Measurements from ENCODE around the gene PIGB.
A peak's percentile ranks its signal among the peaks of the same experiment; 100 is the strongest.
"Not testable (repeated sequence)": the region's sequence is repeated elsewhere in the genome, so short reads cannot be mapped to it uniquely, and the experiment has no call there.

The PIGB gene

DNA sequence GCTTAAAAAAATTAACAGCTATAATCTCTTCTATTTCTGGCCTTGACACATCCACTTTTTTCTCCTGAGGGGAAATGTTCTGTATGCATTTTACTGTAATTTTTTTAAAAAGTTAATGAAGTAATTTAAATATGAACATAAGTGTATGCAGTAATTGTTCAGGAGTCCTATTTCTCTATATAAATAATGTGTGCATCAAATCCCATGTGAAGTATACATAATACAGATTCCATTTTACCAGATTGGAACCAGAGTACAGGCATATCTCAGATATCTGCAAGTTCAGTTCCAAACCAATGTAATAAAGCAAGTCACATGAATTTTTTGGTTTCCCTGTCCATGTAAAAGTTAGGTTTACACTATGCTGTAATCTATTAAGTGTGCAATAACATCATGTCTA, 62.6 kb downstream of the PIGB start:
- TF ChIP-seq, protein P1, sequence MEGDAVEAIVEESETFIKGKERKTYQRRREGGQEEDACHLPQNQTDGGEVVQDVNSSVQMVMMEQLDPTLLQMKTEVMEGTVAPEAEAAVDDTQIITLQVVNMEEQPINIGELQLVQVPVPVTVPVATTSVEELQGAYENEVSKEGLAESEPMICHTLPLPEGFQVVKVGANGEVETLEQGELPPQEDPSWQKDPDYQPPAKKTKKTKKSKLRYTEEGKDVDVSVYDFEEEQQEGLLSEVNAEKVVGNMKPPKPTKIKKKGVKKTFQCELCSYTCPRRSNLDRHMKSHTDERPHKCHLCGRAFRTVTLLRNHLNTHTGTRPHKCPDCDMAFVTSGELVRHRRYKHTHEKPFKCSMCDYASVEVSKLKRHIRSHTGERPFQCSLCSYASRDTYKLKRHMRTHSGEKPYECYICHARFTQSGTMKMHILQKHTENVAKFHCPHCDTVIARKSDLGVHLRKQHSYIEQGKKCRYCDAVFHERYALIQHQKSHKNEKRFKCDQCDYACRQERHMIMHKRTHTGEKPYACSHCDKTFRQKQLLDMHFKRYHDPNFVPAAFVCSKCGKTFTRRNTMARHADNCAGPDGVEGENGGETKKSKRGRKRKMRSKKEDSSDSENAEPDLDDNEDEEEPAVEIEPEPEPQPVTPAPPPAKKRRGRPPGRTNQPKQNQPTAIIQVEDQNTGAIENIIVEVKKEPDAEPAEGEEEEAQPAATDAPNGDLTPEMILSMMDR (IDR thresholded peaks at IDR 0.05; ENCODE audit: low read depth, low read length): no peak
- no peaks in the 10 kb centered on the region for H3K4me1 ChIP-seq
- no peak overlapping the region for H3K4me3 ChIP-seq (ENCODE audit: low read depth, low read length)
- H3K27me3 ChIP-seq: no peaks in the 10 kb centered on the region
- no peak for DNase-seq
- H3K9me3 ChIP-seq: no peaks in the 10 kb centered on the region
- no peaks in the 10 kb centered on the region; the same call in 1 of the 2 replicates for H3K36me3 ChIP-seq

DNA sequence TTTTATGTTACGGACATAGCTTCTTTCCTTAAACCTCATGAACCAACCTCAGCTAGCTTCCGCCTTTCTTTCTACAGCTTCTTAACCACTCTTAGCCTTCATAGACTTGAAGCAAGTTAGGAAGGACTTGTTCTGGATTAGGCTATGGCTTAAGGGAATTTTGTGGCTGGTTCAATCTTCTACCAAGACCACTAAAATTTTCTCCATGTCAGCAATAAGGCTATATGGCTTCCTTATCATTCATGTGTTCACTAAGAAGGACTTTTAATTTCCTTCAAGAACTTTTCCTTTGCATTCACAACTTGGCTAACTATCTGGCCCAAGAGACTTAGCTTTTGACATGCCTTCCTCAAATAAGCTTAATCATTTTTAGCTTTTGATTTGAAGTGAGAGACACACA, 64.7 kb downstream of the PIGB start:
- Histone ChIP-seq H3K9me3 (no peaks in the 10 kb centered on the region), H3K27me3 (no peaks in the 10 kb centered on the region), H3K36me3 (no peaks in the 10 kb centered on the region; the same call in 1 of the 2 replicates), H3K4me3 (ENCODE audit: low read depth, low read length) (no peak overlapping the region), H3K4me1 (no peaks in the 10 kb centered on the region)
- DNase-seq: no peak
- TF ChIP-seq, protein P1 (IDR thresholded peaks at IDR 0.05; ENCODE audit: low read depth, low read length): no peak

DNA sequence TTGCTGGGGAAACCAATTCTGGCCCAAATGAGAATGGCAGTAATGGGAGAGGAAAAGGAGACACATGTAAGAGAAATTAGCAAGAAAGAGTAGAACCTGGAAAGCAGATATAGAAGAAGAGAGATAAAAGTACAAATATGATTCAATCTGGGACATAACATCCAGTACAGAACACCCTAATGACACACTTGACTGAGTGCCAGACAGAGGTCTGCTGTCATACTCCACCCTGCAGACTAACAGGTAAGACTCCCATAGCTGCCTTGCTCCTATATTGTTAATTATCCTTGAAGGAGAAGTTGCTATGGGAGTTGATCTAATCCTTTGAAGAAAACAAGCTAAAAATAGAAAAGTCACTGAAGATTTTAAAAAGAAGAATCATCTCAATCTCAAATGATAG, 68.0 kb downstream of the PIGB start:
- DNase-seq: peak; percentile 62
- Histone ChIP-seq H3K4me3 (ENCODE audit: low read depth, low read length) (no peak overlapping the region), H3K27me3 (no peaks in the 10 kb centered on the region), H3K4me1 (no peaks in the 10 kb centered on the region), H3K9me3 (no peaks in the 10 kb centered on the region), H3K36me3 (no peaks in the 10 kb centered on the region)
- TF ChIP-seq, protein P1 (IDR thresholded peaks at IDR 0.05; ENCODE audit: low read depth, low read length): no peak

GRCh38 chr15:55389264-55389607, 70.2 kb downstream of the PIGB start:
- Histone ChIP-seq H3K4me3 (ENCODE audit: low read depth, low read length) (no peak overlapping the region), H3K27me3 (no peaks in the 10 kb centered on the region), H3K9me3 (no peaks in the 10 kb centered on the region), H3K36me3 (no peaks in the 10 kb centered on the region), H3K4me1 (no peaks in the 10 kb centered on the region)
- TF ChIP-seq, protein P1 (IDR thresholded peaks at IDR 0.05; ENCODE audit: low read depth, low read length): no peak
- DNase-seq: no peak

DNA sequence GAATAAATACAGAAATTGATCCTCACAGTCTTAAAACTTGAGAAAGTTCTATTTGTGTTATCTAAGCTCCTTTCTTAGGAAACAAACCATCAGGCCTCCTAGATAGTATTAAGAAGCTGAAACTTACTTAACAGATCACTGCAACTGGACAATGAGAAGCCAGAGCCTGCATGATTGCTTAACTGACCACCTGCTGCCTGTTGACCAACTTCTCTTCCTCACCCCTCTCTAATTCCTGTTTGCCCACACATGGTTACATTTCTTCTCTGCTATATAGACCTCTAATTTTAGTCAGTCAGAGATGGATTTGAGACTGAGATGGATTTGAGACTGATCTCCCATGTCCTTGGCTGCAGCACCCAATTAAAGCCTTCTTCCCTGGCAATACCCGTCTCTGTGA, 75.7 kb downstream of the PIGB start:
- Histone ChIP-seq H3K4me1 (no peaks in the 10 kb centered on the region), H3K4me3 (ENCODE audit: low read depth, low read length) (no peak overlapping the region), H3K36me3 (no peaks in the 10 kb centered on the region), H3K9me3 (no peaks in the 10 kb centered on the region), H3K27me3 (no peaks in the 10 kb centered on the region)
- DNase-seq: no peak
- TF ChIP-seq, protein P1 (IDR thresholded peaks at IDR 0.05; ENCODE audit: low read depth, low read length): no peak

- no peaks in the 10 kb centered on the region for H3K27me3 ChIP-seq
- TF ChIP-seq, protein P1 (IDR thresholded peaks at IDR 0.05; ENCODE audit: low read depth, low read length): no peak
- no peak overlapping the region for H3K4me3 ChIP-seq (ENCODE audit: low read depth, low read length)
- no peaks in the 10 kb centered on the region for H3K36me3 ChIP-seq
- no peak for DNase-seq
- H3K4me1 ChIP-seq: peaks cover 11% of the 10 kb centered on the region
- no peaks in the 10 kb centered on the region for H3K9me3 ChIP-seq
Measured at GRCh38 chr15:55398243-55398642, 79.2 kb downstream of the PIGB start.

- DNase-seq; H3K9me3 ChIP-seq; H3K4me3 ChIP-seq (ENCODE audit: low read depth, low read length); H3K27me3 ChIP-seq; H3K36me3 ChIP-seq: not testable (repeated sequence)
- peaks cover 11% of the 10 kb centered on the region for H3K4me1 ChIP-seq
Measured at GRCh38 chr15:55400050-55400449, 81.0 kb downstream of the PIGB start.

Measured in BE2C (cell line).